HG03457 (cell line): Measurements from ENCODE around the gene ROR1.

Experiments
- ATAC-seq: cut with Tn5 transposase; IDR thresholded peaks from one replicate; pipeline ENCODE4 v1.9.1; 2021; ENCODE audit warnings: moderate number of reproducible peaks; ENCODE audit not compliant: unreplicated experiment

The ROR1 gene

GRCh38 chr1:64001038-64001437 lies 227.2 kb downstream of the ROR1 start:
- no peak for ATAC-seq

- no peak for ATAC-seq
Measured at GRCh38 chr1:64004451-64005025, 230.7 kb downstream of the ROR1 start.

GRCh38 chr1:64005801-64006200 lies 232.0 kb downstream of the ROR1 start:
- ATAC-seq = no peak

GRCh38 chr1:64006276-64007051 lies 232.6 kb downstream of the ROR1 start:
- no peak for ATAC-seq

GRCh38 chr1:64010316-64010715 lies 236.5 kb downstream of the ROR1 start:
- ATAC-seq = no peak

GRCh38 chr1:64013395-64013794 lies 239.6 kb downstream of the ROR1 start:
- no peak for ATAC-seq

GRCh38 chr1:64019818-64020217 lies 246.0 kb downstream of the ROR1 start:
- ATAC-seq = peak; percentile 65

GRCh38 chr1:64021066-64021465 lies 247.2 kb downstream of the ROR1 start:
- ATAC-seq = no peak

GRCh38 chr1:64025051-64025450 lies 251.2 kb downstream of the ROR1 start:
- ATAC-seq = no peak

- ATAC-seq = no peak
Measured at GRCh38 chr1:64029037-64029436, 255.2 kb downstream of the ROR1 start.

- ATAC-seq = no peak
Measured at GRCh38 chr1:64030411-64030810, 256.6 kb downstream of the ROR1 start.

GRCh38 chr1:64031236-64031635 lies 257.4 kb downstream of the ROR1 start:
- no peak for ATAC-seq

GRCh38 chr1:64033667-64034220 lies 259.9 kb downstream of the ROR1 start:
- no peak for ATAC-seq

GRCh38 chr1:64036549-64036948 lies 262.7 kb downstream of the ROR1 start:
- ATAC-seq = no peak

GRCh38 chr1:64038119-64038518 lies 264.3 kb downstream of the ROR1 start:
- ATAC-seq = no peak

- ATAC-seq = no peak
Measured at GRCh38 chr1:64038965-64039364, 265.1 kb downstream of the ROR1 start.

GRCh38 chr1:64039390-64039926 lies 265.6 kb downstream of the ROR1 start:
- no peak for ATAC-seq

- ATAC-seq = no peak
Measured at GRCh38 chr1:64041371-64042131, 267.7 kb downstream of the ROR1 start.

GRCh38 chr1:64042331-64043100 lies 268.7 kb downstream of the ROR1 start:
- ATAC-seq = no peak

- ATAC-seq = no peak
Measured at GRCh38 chr1:64043288-64043687, 269.5 kb downstream of the ROR1 start.

- no peak for ATAC-seq
Measured at GRCh38 chr1:64043976-64044375, 270.2 kb downstream of the ROR1 start.
